ENCODE results near the gene ATP2B1.
"Not testable (repeated sequence)": the region's sequence is repeated elsewhere in the genome, so short reads cannot be mapped to it uniquely, and the experiment has no call there.

The ATP2B1 gene

GRCh38 chr12:89721291-89721987 lies 12.8 kb upstream of the ATP2B1 start:
- DNase-seq (ENCODE audit: extremely low spot score, insufficient read length, low read depth) = peak; percentile 11
- peak; percentile 86 for FAIRE-seq

GRCh38 chr12:89717759-89718523 lies 9.3 kb upstream of the ATP2B1 start:
- DNase-seq (ENCODE audit: extremely low spot score, insufficient read length, low read depth) = no peak
- FAIRE-seq = no peak

DNA sequence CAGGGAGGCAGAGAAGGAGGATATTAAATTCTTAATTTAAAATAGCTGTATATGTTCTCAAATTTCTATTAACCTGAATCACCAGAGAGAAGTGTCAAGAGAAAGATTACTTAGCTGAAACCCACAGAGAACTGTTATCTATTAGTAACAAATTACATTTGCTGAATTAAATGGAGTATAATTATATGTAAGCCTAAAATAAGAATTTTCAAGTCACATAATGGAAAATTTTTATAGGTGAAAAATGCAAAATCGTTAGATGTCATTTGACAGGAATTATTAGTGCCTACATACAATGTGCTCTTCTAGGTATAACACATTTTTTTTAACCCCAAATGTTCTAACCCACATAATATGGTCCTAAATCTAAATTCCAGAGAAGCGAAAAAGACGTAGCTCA lies 4.1 kb upstream of the ATP2B1 start:
- DNase-seq (ENCODE audit: extremely low spot score, insufficient read length, low read depth) (no peak), FAIRE-seq (no peak)

DNA sequence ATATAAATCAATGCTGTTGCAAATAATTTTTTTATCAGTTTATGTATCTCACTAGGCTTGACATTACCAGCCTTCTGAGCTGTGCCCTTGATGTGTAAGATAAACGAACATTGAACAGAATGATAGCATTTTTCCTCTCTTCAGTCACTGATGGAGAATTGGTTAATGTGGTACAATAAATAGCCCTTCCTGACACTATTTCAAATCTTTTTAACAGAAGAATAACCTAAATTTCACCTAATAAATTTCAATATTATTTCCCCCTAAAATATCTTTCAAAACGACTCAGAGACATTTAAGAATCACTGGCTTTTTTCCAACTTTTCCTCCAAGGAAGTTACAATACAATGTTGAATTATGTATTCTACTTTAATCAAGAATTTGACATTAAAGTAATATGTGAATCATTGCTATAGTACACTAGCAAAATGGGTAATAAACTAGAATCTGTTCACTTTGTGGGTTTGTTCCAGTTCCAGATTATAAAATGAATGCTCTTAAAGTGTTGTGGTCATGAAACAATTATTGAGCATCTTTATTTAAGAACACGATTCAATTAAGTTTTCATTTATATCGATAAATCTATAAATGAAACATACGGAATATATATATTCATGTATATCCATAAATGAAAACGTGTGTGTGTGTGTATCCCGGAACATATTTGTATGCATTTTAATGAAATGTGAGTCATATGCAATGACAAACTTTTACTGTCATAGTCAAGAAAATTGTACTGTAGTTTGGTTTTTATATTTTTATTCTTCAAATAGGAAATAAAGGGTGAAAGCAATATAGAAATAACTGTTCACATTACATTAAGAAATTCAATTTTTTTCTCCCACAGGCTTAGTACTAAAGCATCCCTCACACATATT lies 2.5 kb upstream of the ATP2B1 start:
- no peak for FAIRE-seq
- no peak for DNase-seq (ENCODE audit: extremely low spot score, insufficient read length, low read depth)

GRCh38 chr12:89709995-89710872 lies 1.6 kb upstream of the ATP2B1 start:
- FAIRE-seq (no peak), DNase-seq (ENCODE audit: extremely low spot score, insufficient read length, low read depth) (peak; percentile 18)

- DNase-seq (ENCODE audit: extremely low spot score, insufficient read length, low read depth) = peak; percentile 94
- peak; percentile 97 for FAIRE-seq
Measured at GRCh38 chr12:89709157-89709994, 738 bp upstream of the ATP2B1 start.

DNA sequence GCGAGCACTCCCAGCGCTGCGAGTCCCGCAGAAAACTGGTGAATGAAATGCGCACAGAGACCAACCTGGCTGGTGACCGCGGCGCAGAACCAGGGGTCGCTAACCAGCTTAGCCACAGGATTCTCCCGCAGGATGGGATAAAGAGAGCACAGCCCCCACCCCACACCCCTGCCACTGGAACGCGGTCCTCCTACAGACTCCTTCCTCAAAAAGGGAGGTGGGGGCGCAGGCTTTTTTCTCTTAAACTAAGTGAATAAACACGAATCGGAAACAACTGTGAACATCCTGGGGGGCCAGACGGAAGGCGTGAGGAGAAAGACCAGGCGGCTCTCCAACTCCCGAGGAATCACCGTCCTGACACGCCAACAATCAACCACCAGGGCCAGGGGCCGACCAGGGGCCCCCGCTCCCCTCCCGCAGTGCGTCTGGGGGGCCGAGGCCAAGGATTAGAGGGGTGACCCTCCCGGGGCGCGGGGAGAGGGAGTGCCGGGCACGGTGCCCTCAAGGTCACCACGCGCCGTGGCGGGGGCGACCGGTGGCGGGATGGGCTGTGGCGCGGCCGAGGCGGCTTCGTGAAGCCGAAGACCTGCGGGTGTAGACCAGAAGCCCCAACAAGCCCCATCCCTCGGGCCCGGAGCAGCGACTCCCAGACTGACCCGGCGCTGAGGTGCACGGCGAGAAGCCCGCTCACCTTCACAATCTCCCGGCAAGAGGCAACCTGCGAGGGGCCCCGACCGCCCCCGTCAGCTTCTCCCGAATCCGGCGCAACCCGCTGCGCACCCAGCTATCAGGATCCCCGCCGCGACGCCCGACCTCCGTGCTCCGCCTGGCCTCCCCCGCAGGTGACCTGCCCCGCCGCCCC lies 704 bp downstream of the ATP2B1 start:
- no peak for DNase-seq (ENCODE audit: extremely low spot score, insufficient read length, low read depth)
- FAIRE-seq = no peak

GRCh38 chr12:89706986-89707702 lies 1.5 kb downstream of the ATP2B1 start:
- FAIRE-seq (peak; percentile 65), DNase-seq (ENCODE audit: extremely low spot score, insufficient read length, low read depth) (no peak)

- no peak for DNase-seq (ENCODE audit: extremely low spot score, insufficient read length, low read depth)
- peak; percentile 44 for FAIRE-seq
Measured at GRCh38 chr12:89706551-89706950, 2.1 kb downstream of the ATP2B1 start.

DNA sequence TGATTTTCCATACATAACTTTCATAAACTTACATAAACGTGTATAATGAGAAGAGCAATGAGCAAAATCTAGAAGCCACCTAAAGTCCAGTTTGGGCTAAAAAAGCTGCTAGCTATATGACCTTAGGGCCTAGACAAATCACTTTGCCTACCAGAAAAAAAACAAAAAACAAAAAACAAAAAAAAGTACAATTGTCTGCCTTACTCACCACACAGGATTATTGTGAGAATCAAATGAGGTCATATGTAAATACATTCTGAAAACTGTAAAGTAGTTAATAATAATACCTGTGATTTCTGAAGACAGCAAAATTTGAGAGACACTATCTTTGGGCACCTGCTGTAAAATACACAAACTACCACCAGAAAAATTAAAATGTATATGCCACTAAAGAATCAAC lies 4.2 kb downstream of the ATP2B1 start:
- DNase-seq (ENCODE audit: extremely low spot score, insufficient read length, low read depth) = no peak
- FAIRE-seq = peak; percentile 57

DNA sequence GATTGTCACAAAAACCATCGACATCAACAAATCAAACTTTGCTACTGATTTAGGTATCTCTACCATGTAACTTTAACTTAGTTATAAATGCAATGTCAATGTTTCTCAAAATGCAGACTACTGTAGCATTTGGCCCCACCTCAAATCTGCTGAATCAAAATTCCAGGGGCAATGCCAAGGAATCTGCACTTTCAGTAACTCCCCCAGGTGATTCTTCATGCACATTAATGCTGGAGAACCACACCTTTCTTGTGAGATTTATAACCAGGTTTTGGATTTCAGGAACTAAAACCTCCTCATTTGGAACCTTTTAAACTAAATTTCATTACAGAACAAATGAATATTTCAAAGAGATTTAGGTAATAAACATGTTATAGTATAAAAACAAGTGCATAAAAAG lies 4.9 kb downstream of the ATP2B1 start:
- FAIRE-seq = no peak
- no peak for DNase-seq (ENCODE audit: extremely low spot score, insufficient read length, low read depth)

GRCh38 chr12:89702503-89702902 lies 6.1 kb downstream of the ATP2B1 start:
- FAIRE-seq (no peak), DNase-seq (ENCODE audit: extremely low spot score, insufficient read length, low read depth) (no peak)

DNA sequence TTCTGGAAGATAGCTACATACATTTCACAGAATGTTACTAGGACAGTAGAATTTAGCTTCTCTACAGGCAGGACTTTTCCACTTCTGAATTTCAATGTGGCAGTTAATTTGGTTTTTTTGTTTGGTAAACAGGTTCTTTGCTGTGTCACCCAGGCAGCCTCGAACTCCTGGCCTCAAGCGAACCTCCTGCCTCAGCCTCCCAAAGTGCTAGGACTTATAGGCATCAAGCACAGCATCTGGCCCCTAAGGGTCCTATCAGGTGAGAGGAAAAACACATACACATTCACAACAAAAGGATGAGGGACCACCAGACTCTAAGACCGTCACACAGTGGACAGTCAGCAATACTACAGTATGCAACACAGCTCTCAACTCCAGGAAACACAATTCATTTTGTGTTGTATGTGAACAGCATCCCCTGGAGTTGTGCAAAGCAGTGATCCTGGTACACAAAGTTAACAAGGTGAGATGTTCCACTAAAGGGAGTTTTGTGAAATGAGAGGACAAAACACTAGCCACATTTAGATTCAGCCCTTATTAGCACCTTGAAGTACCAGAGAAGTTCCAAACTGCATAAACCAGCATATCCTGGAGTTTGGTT lies 6.9 kb downstream of the ATP2B1 start:
- no peak for FAIRE-seq
- DNase-seq (ENCODE audit: extremely low spot score, insufficient read length, low read depth) = no peak

DNA sequence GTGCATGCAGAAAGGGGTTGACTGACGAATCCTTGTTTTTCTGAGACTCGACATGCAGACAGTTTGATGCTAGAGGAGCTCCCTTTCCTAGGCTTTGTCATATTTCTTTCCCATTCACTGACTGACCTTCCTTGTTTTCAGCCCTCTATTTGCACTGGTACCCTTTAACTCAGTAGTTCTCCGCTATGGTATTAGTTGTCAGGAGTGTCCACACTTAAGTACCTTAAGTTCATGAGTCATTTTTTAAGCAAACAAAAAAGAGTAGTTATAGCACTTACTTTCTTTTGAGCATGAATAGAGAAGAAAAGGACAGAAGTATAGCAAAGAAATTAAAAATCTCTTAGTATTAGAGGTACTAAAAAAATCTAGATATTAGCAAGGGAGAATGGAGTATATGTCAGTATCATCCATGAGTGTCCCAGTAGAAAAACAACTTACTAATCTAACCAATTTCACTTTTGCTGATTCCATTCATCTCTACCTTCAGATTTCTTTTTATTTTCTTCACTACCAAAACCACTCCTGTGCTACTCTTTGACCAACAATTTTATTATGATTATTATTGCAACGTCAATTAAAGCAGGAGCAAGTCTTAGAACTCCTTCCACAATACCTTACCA lies 8.3 kb downstream of the ATP2B1 start:
- no peak for DNase-seq (ENCODE audit: extremely low spot score, insufficient read length, low read depth)
- FAIRE-seq = no peak

GRCh38 chr12:89698607-89699006 lies 10.0 kb downstream of the ATP2B1 start:
- FAIRE-seq (no peak), DNase-seq (ENCODE audit: extremely low spot score, insufficient read length, low read depth) (no peak)

DNA sequence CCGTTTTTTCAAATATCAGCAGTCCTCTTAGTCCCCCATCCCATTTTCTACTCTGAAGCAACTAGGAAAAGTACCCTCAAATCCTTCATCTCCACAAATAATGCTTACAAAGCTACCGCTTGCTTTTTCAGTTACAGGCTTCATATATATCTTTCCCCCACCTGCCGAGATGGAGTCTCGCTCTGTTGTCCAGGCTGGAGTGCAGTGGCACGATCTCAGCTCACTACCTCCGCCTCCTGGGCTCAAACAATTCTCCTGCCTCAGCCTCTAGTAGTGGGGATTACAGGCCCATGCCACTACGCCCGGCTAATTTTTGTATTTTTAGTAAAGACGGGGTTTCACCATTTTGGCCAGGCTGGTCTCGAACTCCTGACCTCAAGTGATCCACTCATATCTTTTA lies 10.9 kb downstream of the ATP2B1 start:
- not testable (repeated sequence) for FAIRE-seq; DNase-seq (ENCODE audit: extremely low spot score, insufficient read length, low read depth)

- DNase-seq (ENCODE audit: extremely low spot score, insufficient read length, low read depth) (no peak), FAIRE-seq (no peak)
Measured at GRCh38 chr12:89697296-89697695, 11.3 kb downstream of the ATP2B1 start.
